Suprapubic skin (tissue), 3 donors: Measurements from ENCODE around the gene CD109.

Experiments used
- POLR2AphosphoS5 ChIP-seq, 3 donors: sonication (generic); formaldehyde crosslinking; IDR thresholded peaks; one replicate each; pipeline ENCODE4 v1.6.1; 2017; ENCODE audit warnings: antibody characterized with exemption in 3 of 3
- TF ChIP-seq, protein P1 (sequence below), 2 donors: fragments of 200-600 bp in 1 of 2; fragments of 450-650 bp in 1 of 2; sonication (generic) in 1 of 2; IDR thresholded peaks; one replicate each; pipeline ENCODE4 v1.5.1; 2016 to 2019; ENCODE audit warnings: antibody characterized with exemption in 2 of 2, mild to moderate bottlenecking in 1 of 2, moderate library complexity in 1 of 2

DNA sequence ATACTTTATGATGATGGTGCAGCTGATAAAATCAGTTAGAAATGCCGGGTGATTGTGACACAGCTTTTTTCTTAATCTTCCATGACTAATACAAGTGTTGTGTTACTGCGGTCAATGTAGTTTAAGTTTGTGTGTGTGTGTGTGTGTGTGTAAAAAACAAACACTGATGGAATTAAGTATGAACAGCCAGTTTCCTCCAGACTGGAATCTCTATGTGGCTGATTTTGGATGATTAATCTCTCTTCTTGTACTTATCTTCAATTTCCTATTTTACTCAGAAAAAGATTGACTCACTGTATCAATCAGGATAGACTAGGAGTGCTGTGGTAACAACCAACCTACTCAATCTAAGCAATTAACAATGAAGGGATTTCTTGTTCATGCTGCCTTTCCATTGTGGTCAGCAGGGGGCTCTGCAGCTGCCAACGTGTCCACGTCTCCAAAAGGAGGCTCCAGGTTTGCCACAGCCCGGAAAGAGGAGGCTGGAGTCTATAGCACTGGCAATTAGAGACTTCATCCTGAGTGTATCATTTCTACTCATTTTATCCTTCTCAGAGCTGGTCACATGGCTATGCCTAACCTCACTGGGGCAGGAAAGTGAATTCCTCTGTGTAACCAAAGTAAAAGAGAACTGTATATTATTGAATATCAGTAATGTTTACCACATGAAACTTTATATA is 107.7 kb downstream of the CD109 start:
- TF ChIP-seq, protein P1, sequence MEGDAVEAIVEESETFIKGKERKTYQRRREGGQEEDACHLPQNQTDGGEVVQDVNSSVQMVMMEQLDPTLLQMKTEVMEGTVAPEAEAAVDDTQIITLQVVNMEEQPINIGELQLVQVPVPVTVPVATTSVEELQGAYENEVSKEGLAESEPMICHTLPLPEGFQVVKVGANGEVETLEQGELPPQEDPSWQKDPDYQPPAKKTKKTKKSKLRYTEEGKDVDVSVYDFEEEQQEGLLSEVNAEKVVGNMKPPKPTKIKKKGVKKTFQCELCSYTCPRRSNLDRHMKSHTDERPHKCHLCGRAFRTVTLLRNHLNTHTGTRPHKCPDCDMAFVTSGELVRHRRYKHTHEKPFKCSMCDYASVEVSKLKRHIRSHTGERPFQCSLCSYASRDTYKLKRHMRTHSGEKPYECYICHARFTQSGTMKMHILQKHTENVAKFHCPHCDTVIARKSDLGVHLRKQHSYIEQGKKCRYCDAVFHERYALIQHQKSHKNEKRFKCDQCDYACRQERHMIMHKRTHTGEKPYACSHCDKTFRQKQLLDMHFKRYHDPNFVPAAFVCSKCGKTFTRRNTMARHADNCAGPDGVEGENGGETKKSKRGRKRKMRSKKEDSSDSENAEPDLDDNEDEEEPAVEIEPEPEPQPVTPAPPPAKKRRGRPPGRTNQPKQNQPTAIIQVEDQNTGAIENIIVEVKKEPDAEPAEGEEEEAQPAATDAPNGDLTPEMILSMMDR (IDR thresholded peaks at IDR 0.05), result no peak
- TF ChIP-seq POLR2AphosphoS5 (IDR thresholded peaks at IDR 0.05), result no peak
